22Rv1 (cell line): ENCODE data around the gene NKX6-1.

ENCODE experiments used
- ZFX ChIP-seq: fragments of 450-650 bp; IDR thresholded peaks from 2 replicates; pipeline ENCODE4 v1.6.1; 2017; ENCODE audit warnings: antibody characterized with exemption, borderline replicate concordance
- TF ChIP-seq, protein P1 (sequence below): fragments of 450-650 bp; IDR thresholded peaks from 2 replicates; pipeline ENCODE4 v1.5.1; 2017; ENCODE audit warnings: mild to moderate bottlenecking

DNA sequence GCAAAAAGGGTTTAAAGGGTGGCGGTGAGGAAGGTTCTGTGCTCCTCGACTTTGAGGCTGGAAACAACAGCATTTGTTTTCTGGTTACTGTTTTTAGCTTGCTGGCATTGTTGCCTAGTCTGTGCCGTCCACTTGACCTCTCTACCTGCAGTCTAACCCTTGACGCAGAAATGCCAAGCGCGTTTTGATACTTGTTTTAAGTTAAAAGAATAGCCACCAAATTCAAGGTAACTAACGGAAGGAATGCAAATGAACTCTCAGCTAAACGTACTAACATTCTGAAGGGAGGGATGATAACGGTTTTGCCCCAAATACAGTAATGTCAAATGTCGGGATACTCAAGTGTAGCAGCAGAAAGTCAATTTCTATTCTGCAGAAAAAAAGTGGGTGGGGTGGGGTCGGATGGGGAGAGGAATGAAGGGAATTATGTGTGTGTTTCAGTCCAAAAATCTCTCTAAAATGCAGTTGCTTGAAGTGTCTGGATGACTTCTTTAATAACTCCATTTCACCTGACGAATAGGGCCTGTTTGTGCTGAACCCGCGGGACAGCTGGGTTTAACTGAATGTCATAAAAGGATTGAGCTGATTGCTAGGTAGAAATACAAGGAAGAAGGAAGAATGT, 3.4 kb upstream of the NKX6-1 start:
- TF ChIP-seq, protein P1, sequence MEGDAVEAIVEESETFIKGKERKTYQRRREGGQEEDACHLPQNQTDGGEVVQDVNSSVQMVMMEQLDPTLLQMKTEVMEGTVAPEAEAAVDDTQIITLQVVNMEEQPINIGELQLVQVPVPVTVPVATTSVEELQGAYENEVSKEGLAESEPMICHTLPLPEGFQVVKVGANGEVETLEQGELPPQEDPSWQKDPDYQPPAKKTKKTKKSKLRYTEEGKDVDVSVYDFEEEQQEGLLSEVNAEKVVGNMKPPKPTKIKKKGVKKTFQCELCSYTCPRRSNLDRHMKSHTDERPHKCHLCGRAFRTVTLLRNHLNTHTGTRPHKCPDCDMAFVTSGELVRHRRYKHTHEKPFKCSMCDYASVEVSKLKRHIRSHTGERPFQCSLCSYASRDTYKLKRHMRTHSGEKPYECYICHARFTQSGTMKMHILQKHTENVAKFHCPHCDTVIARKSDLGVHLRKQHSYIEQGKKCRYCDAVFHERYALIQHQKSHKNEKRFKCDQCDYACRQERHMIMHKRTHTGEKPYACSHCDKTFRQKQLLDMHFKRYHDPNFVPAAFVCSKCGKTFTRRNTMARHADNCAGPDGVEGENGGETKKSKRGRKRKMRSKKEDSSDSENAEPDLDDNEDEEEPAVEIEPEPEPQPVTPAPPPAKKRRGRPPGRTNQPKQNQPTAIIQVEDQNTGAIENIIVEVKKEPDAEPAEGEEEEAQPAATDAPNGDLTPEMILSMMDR, result no peak
- no peak for TF ChIP-seq ZFX
